K562 (cell line): ENCODE data around the gene MVP. TPM values are rescaled to one million over a fixed set of nuclear protein-coding genes. Genes with fewer than 3 reads are reported as not detected.

Source experiments
- ARID4B ChIP-seq: sonication (generic); formaldehyde crosslinking; IDR thresholded peaks from 2 replicates; pipeline ENCODE4 v1.8.0; 2022; ENCODE audit warnings: mild to moderate bottlenecking, missing genetic modification reagents
- CBX1 ChIP-seq: sonication (generic); IDR thresholded peaks from 2 replicates; pipeline ENCODE4 v1.6.1; 2016; ENCODE audit warnings: antibody characterized with exemption, low read depth, mild to moderate bottlenecking
- ELK1 ChIP-seq: sonication (generic); formaldehyde crosslinking; IDR thresholded peaks from 2 replicates; pipeline ENCODE4 v1.8.1; 2022; ENCODE audit warnings: missing genetic modification reagents
- GABPB1 ChIP-seq: sonication (generic); formaldehyde crosslinking; IDR thresholded peaks from 2 replicates; pipeline ENCODE4 v1.8.0; 2022; ENCODE audit warnings: mild to moderate bottlenecking, missing genetic modification reagents
- IRF1 ChIP-seq: sonication (generic); formaldehyde crosslinking; IDR thresholded peaks from 2 replicates; pipeline ENCODE4 v1.8.0; 2022; ENCODE audit warnings: missing genetic modification reagents, mild to moderate bottlenecking, borderline replicate concordance
- KDM2B ChIP-seq: fragments of 250-450 bp; sonication (Bioruptor Pico); IDR thresholded peaks from 2 replicates; pipeline ENCODE4 v1.8.0; 2021; ENCODE audit warnings: mild to moderate bottlenecking, moderate library complexity
- MCM7 ChIP-seq, 2 experiments: fragments of 450-650 bp; IDR thresholded peaks; 2 replicates each; pipeline ENCODE4 v1.6.1; 2016 to 2018
- MYBL2 ChIP-seq, 2 experiments: fragments of 450-650 bp in 1 of 2; sonication (generic) in 1 of 2; formaldehyde crosslinking in 1 of 2; IDR thresholded peaks; 2 replicates each; pipeline versions ENCODE4 v1.6.1 to v1.8.1; 2017 to 2022; ENCODE audit warnings: borderline replicate concordance in 1 of 2, inconsistent platforms in 1 of 2, low read depth in 1 of 2, mild to moderate bottlenecking in 1 of 2, missing genetic modification reagents in 1 of 2, moderate library complexity in 1 of 2
- PHTF2 ChIP-seq: fragments of 250-450 bp; sonication (Bioruptor Pico); IDR thresholded peaks from 2 replicates; pipeline ENCODE4 v1.5.0; 2021; ENCODE audit warnings: mild to moderate bottlenecking
- TRIM24 ChIP-seq, 2 experiments: fragments of 450-650 bp; IDR thresholded peaks; 2 replicates each; pipeline ENCODE4 v1.6.1; 2016
- ZNF217 ChIP-seq: sonication (generic); formaldehyde crosslinking; IDR thresholded peaks from 2 replicates; pipeline ENCODE4 v1.8.0; 2022; ENCODE audit warnings: mild to moderate bottlenecking, missing genetic modification reagents
- polyA plus RNA-seq, 8 experiments: library from polyadenylated mRNA; depleted of rRNA in 4 of 8; stranded (reverse) in 5 of 8; unstranded in 3 of 8; fragments of >200 nt; fragmentation: Nextera tagmentation in 2 of 8; fragmentation: Illumina TruSeq in 1 of 8; extraction: Ambion mirVana in 2 of 8; extraction: Trizol in 1 of 8; gene quantifications; 2 replicates each; pipeline versions ENCODE4 v1.2.1 to v1.2.3, GENCODE V29; 2011 to 2014; ENCODE audit warnings: inconsistent platforms in 1 of 8, missing spikeins in 1 of 8
- total RNA-seq, 7 experiments: library from RNA; depleted of rRNA in 6 of 7; stranded (reverse); fragments of >200 nt in 6 of 7; fragmentation: Illumina TruSeq in 2 of 7; extraction: Trizol in 2 of 7; gene quantifications; 2 replicates each; pipeline versions ENCODE4 v1.2.1 to v1.2.3, GENCODE V29; 2011 to 2021; ENCODE audit warnings: low replicate concordance in 1 of 7
- TF ChIP-seq, protein P1 (sequence below): fragments of 150-350 bp; conservative IDR thresholded peaks from 2 replicates; pipeline ENCODE4 v1.6.1; 2014; ENCODE audit warnings: low read length
- TF ChIP-seq, protein P2 (sequence below): sonication (generic); formaldehyde crosslinking; IDR thresholded peaks from 2 replicates; pipeline ENCODE4 v1.8.0; 2022; ENCODE audit warnings: mild to moderate bottlenecking, missing genetic modification reagents
- TF ChIP-seq, protein P3 (sequence below): fragments of 450-650 bp; IDR thresholded peaks from 2 replicates; pipeline ENCODE4 v1.6.1; 2016

The MVP gene
- total and polyA plus RNA-seq, 9 of the 15 experiments (the other 6 are each of a cell fraction or from before 2014, with no cell fraction given): 0.39 to 1.9 (median 0.76) TPM; not detected in 2

GRCh38 chr16:29807426-29808218 lies 12.6 kb upstream of the MVP start (continued):
- TF ChIP-seq PHTF2: 0 out of 2 replicates have a peak, but pooled peaks have one; percentile 36
- TF ChIP-seq KDM2B (CRISPR knock-in tag): peak; percentile 71
- TF ChIP-seq ARID4B: peak; percentile 98
- TF ChIP-seq ELK1 (CRISPR knock-in tag): no peak
- TF ChIP-seq TRIM24 (IDR thresholded peaks at IDR 0.05): peak in 1 of 2 experiments; percentile 28; a peak in 1 of 4 replicates
- TF ChIP-seq, protein P1, sequence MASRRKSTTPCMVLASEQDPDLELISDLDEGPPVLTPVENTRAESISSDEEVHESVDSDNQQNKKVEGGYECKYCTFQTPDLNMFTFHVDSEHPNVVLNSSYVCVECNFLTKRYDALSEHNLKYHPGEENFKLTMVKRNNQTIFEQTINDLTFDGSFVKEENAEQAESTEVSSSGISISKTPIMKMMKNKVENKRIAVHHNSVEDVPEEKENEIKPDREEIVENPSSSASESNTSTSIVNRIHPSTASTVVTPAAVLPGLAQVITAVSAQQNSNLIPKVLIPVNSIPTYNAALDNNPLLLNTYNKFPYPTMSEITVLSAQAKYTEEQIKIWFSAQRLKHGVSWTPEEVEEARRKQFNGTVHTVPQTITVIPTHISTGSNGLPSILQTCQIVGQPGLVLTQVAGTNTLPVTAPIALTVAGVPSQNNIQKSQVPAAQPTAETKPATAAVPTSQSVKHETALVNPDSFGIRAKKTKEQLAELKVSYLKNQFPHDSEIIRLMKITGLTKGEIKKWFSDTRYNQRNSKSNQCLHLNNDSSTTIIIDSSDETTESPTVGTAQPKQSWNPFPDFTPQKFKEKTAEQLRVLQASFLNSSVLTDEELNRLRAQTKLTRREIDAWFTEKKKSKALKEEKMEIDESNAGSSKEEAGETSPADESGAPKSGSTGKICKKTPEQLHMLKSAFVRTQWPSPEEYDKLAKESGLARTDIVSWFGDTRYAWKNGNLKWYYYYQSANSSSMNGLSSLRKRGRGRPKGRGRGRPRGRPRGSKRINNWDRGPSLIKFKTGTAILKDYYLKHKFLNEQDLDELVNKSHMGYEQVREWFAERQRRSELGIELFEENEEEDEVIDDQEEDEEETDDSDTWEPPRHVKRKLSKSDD: no peak
- peak; percentile 86 for TF ChIP-seq GABPB1 (CRISPR knock-in tag)
- TF ChIP-seq ZNF217 (CRISPR knock-in tag): no peak
- TF ChIP-seq MCM7 (IDR thresholded peaks at IDR 0.05): no peak
- TF ChIP-seq, protein P2, sequence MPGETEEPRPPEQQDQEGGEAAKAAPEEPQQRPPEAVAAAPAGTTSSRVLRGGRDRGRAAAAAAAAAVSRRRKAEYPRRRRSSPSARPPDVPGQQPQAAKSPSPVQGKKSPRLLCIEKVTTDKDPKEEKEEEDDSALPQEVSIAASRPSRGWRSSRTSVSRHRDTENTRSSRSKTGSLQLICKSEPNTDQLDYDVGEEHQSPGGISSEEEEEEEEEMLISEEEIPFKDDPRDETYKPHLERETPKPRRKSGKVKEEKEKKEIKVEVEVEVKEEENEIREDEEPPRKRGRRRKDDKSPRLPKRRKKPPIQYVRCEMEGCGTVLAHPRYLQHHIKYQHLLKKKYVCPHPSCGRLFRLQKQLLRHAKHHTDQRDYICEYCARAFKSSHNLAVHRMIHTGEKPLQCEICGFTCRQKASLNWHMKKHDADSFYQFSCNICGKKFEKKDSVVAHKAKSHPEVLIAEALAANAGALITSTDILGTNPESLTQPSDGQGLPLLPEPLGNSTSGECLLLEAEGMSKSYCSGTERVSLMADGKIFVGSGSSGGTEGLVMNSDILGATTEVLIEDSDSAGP (CRISPR knock-in tag): peak; percentile 53; the same call in 1 of the 2 replicates
- no peak for TF ChIP-seq MYBL2 (IDR thresholded peaks at IDR 0.05; ENCODE audit: low read depth)
- TF ChIP-seq MYBL2 (CRISPR knock-in tag; IDR thresholded peaks at IDR 0.05; ENCODE audit: borderline replicate concordance): no peak
- TF ChIP-seq, protein P3, sequence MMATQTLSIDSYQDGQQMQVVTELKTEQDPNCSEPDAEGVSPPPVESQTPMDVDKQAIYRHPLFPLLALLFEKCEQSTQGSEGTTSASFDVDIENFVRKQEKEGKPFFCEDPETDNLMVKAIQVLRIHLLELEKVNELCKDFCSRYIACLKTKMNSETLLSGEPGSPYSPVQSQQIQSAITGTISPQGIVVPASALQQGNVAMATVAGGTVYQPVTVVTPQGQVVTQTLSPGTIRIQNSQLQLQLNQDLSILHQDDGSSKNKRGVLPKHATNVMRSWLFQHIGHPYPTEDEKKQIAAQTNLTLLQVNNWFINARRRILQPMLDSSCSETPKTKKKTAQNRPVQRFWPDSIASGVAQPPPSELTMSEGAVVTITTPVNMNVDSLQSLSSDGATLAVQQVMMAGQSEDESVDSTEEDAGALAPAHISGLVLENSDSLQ: peak; percentile 73
- peak; percentile 61; the same call in 1 of the 2 replicates for TF ChIP-seq CBX1
- 0 out of 2 replicates have a peak, but pooled peaks have one; percentile 80 for TF ChIP-seq IRF1 (CRISPR knock-in tag)
